IMR-90 (cell line): ENCODE results near the gene PLA2G4A. TPM values are rescaled to one million over a fixed set of nuclear protein-coding genes. Genes with fewer than 3 reads are reported as not detected.

Source experiments
- ATAC-seq: fragments of 200-7000 bp; cut with Tn5 transposase; 2 replicates; pipeline ENCODE4 v1.9.1; 2020; ENCODE audit warnings: low read depth, mild to moderate bottlenecking, moderate library complexity
- BruUV-seq: library from RNA; stranded (reverse); fragments of 400-500 nt; replicated peaks from 2 replicates; lab custom pipeline; 2021; lab: Mats Ljungman, UMichigan
- CTCF ChIA-PET: fragments of 300-600 bp; formaldehyde crosslinking; extraction: SDS; loops from one replicate; lab custom pipeline; 2021; ENCODE audit warnings: antibody characterized with exemption; lab: Yijun Ruan, JAX
- POLR2A ChIA-PET: fragments of 300-600 bp; sonication (Branson Sonifier 250); formaldehyde crosslinking; loops from one replicate; lab custom pipeline; 2022; ENCODE audit warnings: antibody characterized with exemption; ENCODE audit not compliant: unreplicated experiment; lab: Charles Lee
- DNase-seq: peaks from one replicate; pipeline ENCODE4 v3.0.0; 2013
- H2AFZ ChIP-seq: replicated peaks from 2 replicates; pipeline ENCODE3; 2013; ENCODE audit warnings: low read length, mild to moderate bottlenecking; ENCODE audit not compliant: poor library complexity
- H2AK5ac ChIP-seq: 2 replicates; pipeline ENCODE4 v1.6.1; 2013; ENCODE audit warnings: low read depth, low read length, inconsistent platforms
- H2AK9ac ChIP-seq: replicated peaks from 2 replicates; pipeline ENCODE3; 2013; ENCODE audit warnings: mild to moderate bottlenecking, low read depth, low read length, moderate library complexity; ENCODE audit not compliant: poor library complexity
- H2BK120ac ChIP-seq: 2 replicates; pipeline ENCODE4 v1.6.1; 2013; ENCODE audit warnings: low read depth, low read length, inconsistent platforms
- H2BK15ac ChIP-seq: 3 replicates; pipeline ENCODE4 v1.6.1; 2013; ENCODE audit warnings: low read depth, low read length, inconsistent platforms
- H2BK20ac ChIP-seq: 2 replicates; pipeline ENCODE4 v1.6.1; 2013; ENCODE audit warnings: low read depth, mild to moderate bottlenecking, inconsistent platforms, low read length, moderate library complexity
- H2BK5ac ChIP-seq: 2 replicates; pipeline ENCODE4 v1.6.1; 2013; ENCODE audit warnings: mild to moderate bottlenecking, low read depth, low read length, inconsistent platforms; ENCODE audit not compliant: poor library complexity, severe bottlenecking
- H3K14ac ChIP-seq: replicated peaks from 2 replicates; pipeline ENCODE4 v1.6.1; 2013; ENCODE audit warnings: low read depth, low read length, inconsistent platforms
- H3K18ac ChIP-seq: 2 replicates; pipeline ENCODE4 v1.6.1; 2013; ENCODE audit warnings: low read depth, low read length, control low read depth
- H3K23ac ChIP-seq: 2 replicates; pipeline ENCODE4 v1.6.1; 2013; ENCODE audit warnings: low read depth, low read length, inconsistent platforms
- H3K27ac ChIP-seq: 2 replicates; pipeline ENCODE4 v1.5.1; 2013; ENCODE audit warnings: mild to moderate bottlenecking, control low read depth, low read length; ENCODE audit not compliant: insufficient read depth
- H3K27me3 ChIP-seq: 2 replicates; pipeline ENCODE4 v1.6.1; 2013; ENCODE audit warnings: low read length; ENCODE audit not compliant: control insufficient read depth, insufficient read depth
- H3K36me3 ChIP-seq: 2 replicates; pipeline ENCODE4 v1.6.1; 2013; ENCODE audit warnings: low read length, mixed read lengths; ENCODE audit not compliant: control insufficient read depth, insufficient read depth
- H3K4ac ChIP-seq: 2 replicates; pipeline ENCODE4 v1.6.1; 2013; ENCODE audit warnings: low read depth, low read length, inconsistent platforms
- H3K4me1 ChIP-seq: 2 replicates; pipeline ENCODE4 v1.6.1; 2013; ENCODE audit warnings: low read length, mixed read lengths; ENCODE audit not compliant: control insufficient read depth, insufficient read depth
- H3K4me2 ChIP-seq: 2 replicates; pipeline ENCODE4 v1.6.1; 2013; ENCODE audit warnings: low read depth, mild to moderate bottlenecking, control low read depth, low read length, moderate library complexity
- H3K4me3 ChIP-seq: 2 replicates; pipeline ENCODE4 v1.5.1; 2013; ENCODE audit warnings: low read depth, mild to moderate bottlenecking, control low read depth, low read length, moderate library complexity; ENCODE audit not compliant: insufficient read depth
- H3K56ac ChIP-seq: 2 replicates; pipeline ENCODE4 v1.6.1; 2013; ENCODE audit warnings: low read length, inconsistent platforms; ENCODE audit not compliant: insufficient read depth; ENCODE audit errors: extremely low read depth
- H3K79me1 ChIP-seq, 2 experiments: 2 replicates each; pipeline ENCODE4 v1.6.1; 2013; ENCODE audit warnings: low read length in 2 of 2, inconsistent platforms in 1 of 2, low read depth in 1 of 2
- H3K9ac ChIP-seq: 2 replicates; pipeline ENCODE4 v1.6.1; 2013; ENCODE audit warnings: low read depth, low read length, control low read depth
- H3K9me1 ChIP-seq: 2 replicates; pipeline ENCODE4 v1.6.1; 2013; ENCODE audit warnings: low read length, inconsistent platforms; ENCODE audit not compliant: insufficient read depth
- H3K9me3 ChIP-seq: 2 replicates; pipeline ENCODE4 v1.6.1; 2013; ENCODE audit warnings: low read length; ENCODE audit not compliant: control insufficient read depth, insufficient read depth
- H4K20me1 ChIP-seq: 2 replicates; pipeline ENCODE4 v1.6.1; 2013; ENCODE audit warnings: low read length, inconsistent platforms; ENCODE audit not compliant: insufficient read depth
- H4K5ac ChIP-seq: 2 replicates; pipeline ENCODE4 v1.6.1; 2013; ENCODE audit warnings: mild to moderate bottlenecking, low read depth, low read length, control low read depth
- H4K8ac ChIP-seq, 2 experiments: 2 replicates each; pipeline ENCODE4 v1.6.1; 2013; ENCODE audit warnings: low read depth in 2 of 2, low read length in 2 of 2, control low read depth in 1 of 2, inconsistent platforms in 1 of 2
- H4K91ac ChIP-seq: 2 replicates; pipeline ENCODE4 v1.6.1; 2013; ENCODE audit warnings: low read depth, low read length, inconsistent platforms; ENCODE audit not compliant: insufficient read depth
- BHLHE40 ChIP-seq: fragments of 150-350 bp; IDR thresholded peaks from 2 replicates; pipeline ENCODE4 v1.6.1; 2016; ENCODE audit warnings: mild to moderate bottlenecking, low read depth, low read length
- CEBPB ChIP-seq: IDR thresholded peaks from 2 replicates; pipeline ENCODE4 v1.6.1; 2012; ENCODE audit warnings: low read depth, low read length, improper control_type of control experiment
- CHD1 ChIP-seq: IDR thresholded peaks from 2 replicates; pipeline ENCODE4 v1.6.1; 2012; ENCODE audit warnings: low read depth, low read length, improper control_type of control experiment
- CTCF ChIP-seq: conservative IDR thresholded peaks from 2 replicates; pipeline ENCODE4 v1.5.1; 2012; ENCODE audit warnings: mild to moderate bottlenecking, low read depth, low read length, improper control_type of control experiment
- ELK1 ChIP-seq: fragments of 150-350 bp; IDR thresholded peaks from 2 replicates; pipeline ENCODE4 v1.6.1; 2016; ENCODE audit warnings: low read depth, mild to moderate bottlenecking, low read length, moderate library complexity, borderline replicate concordance
- FOS ChIP-seq: fragments of 150-350 bp; IDR thresholded peaks from 2 replicates; pipeline ENCODE4 v1.6.1; 2016; ENCODE audit warnings: low read depth, low read length
- MAFK ChIP-seq: IDR thresholded peaks from 2 replicates; pipeline ENCODE4 v1.6.1; 2012; ENCODE audit warnings: low read depth, low read length, improper control_type of control experiment
- MAZ ChIP-seq: IDR thresholded peaks from 2 replicates; pipeline ENCODE4 v1.6.1; 2012; ENCODE audit warnings: low read depth, mild to moderate bottlenecking, low read length, improper control_type of control experiment, moderate library complexity, borderline replicate concordance
- MXI1 ChIP-seq: IDR thresholded peaks from 2 replicates; pipeline ENCODE4 v1.6.1; 2012; ENCODE audit warnings: low read depth, mild to moderate bottlenecking, low read length, moderate library complexity, borderline replicate concordance
- NFE2L2 ChIP-seq: fragments of 150-350 bp; IDR thresholded peaks from 2 replicates; pipeline ENCODE4 v1.6.1; 2016; ENCODE audit warnings: low read depth, mild to moderate bottlenecking, low read length
- POLR2A ChIP-seq: IDR thresholded peaks from 2 replicates; pipeline ENCODE4 v1.6.1; 2012; ENCODE audit warnings: mild to moderate bottlenecking, low read depth, low read length
- RAD21 ChIP-seq: IDR thresholded peaks from 2 replicates; pipeline ENCODE4 v1.6.1; 2012; ENCODE audit warnings: low read length, improper control_type of control experiment
- RCOR1 ChIP-seq: IDR thresholded peaks from 2 replicates; pipeline ENCODE4 v1.6.1; 2012; ENCODE audit warnings: mild to moderate bottlenecking, low read length, improper control_type of control experiment; ENCODE audit not compliant: insufficient replicate concordance
- RFX5 ChIP-seq: IDR thresholded peaks from 2 replicates; pipeline ENCODE4 v1.8.0; 2012; ENCODE audit warnings: low read depth, mild to moderate bottlenecking, low read length, moderate library complexity
- SMC3 ChIP-seq: fragments of 150-350 bp; IDR thresholded peaks from 2 replicates; pipeline ENCODE4 v1.6.1; 2016; ENCODE audit warnings: low read depth, mild to moderate bottlenecking, antibody characterized with exemption, low read length, moderate library complexity
- USF2 ChIP-seq: fragments of 150-350 bp; IDR thresholded peaks from 2 replicates; pipeline ENCODE4 v1.6.1; 2017; ENCODE audit warnings: mild to moderate bottlenecking, antibody characterized with exemption, low read length, low read depth
- WGBS, 2 experiments: methylation state at CpG; one replicate each; pipeline versions ENCODE4 v1.1.5 to v1.1.7; 2013; ENCODE audit warnings: missing lambda C conversion rate in 2 of 2; ENCODE audit not compliant: insufficient read length in 1 of 2; ENCODE audit errors: extremely low coverage in 2 of 2; 5-methylcytosine and 5-hydroxymethylcytosine counted together
- dilution Hi-C: fragments of 300-500 bp; cut with HindIII; formaldehyde crosslinking; loops from one replicate; pipeline ENCODE4 v1.14.3; 2018; ENCODE audit warnings: low sequenced_read_pairs; ENCODE audit not compliant: unreplicated experiment
- in situ Hi-C: fragments of 300-500 bp; cut with MboI; formaldehyde crosslinking; loops from 3 replicates; pipeline ENCODE4 v1.14.3; 2019; ENCODE audit warnings: low sequenced_read_pairs, inconsistent platforms, mixed read lengths
- intact Hi-C: fragments of 100-400 bp; cut with micrococcal nuclease; formaldehyde crosslinking; loops from 2 replicates; pipeline ENCODE4 v1.10.0; 2022
- polyA plus RNA-seq, 3 experiments: library from polyadenylated mRNA; depleted of rRNA; stranded (reverse); fragments of >200 nt; gene quantifications; 2 replicates each; pipeline ENCODE4 v1.2.3, GENCODE V29; 2012; ENCODE audit warnings: low replicate concordance in 1 of 3
- total RNA-seq: library from RNA; depleted of rRNA; stranded (reverse); fragments of >200 nt; gene quantifications from 2 replicates; pipeline ENCODE4 v1.2.3, GENCODE V29; 2012

The PLA2G4A gene
- total and polyA plus RNA-seq, 2 of the 4 experiments (the other 2 are of a cell fraction) = 1.6 to 3.8 TPM

- dilution Hi-C loops = no loop called here
- H3K9ac ChIP-seq = no peak overlapping the region
- ChIA-PET POLR2A (interaction anchor here (0.5 kb wide), 1 partner anchor 29 kb away, joined by 3 read pairs; no protein-coding TSS in a partner anchor), CTCF (no interaction called here)
- H3K56ac ChIP-seq = no peak overlapping the region
- H3K27ac ChIP-seq = no peak overlapping the region
- H3K23ac ChIP-seq = no peak overlapping the region
- H2BK20ac ChIP-seq = no peak overlapping the region
- H4K5ac ChIP-seq = no peak overlapping the region
- DNase-seq = no peak
- H3K9me3 ChIP-seq = no peaks in the 10 kb centered on the region
- no peak overlapping the region for H2AK5ac ChIP-seq
- no peak overlapping the region for H2AK9ac ChIP-seq
- BruUV-seq = no TSS peak
- H2AFZ ChIP-seq = no peak overlapping the region
- H3K4ac ChIP-seq = no peak overlapping the region
- H3K14ac ChIP-seq = no peak overlapping the region
- TF ChIP-seq MAFK = no peak
- no peak for TF ChIP-seq CHD1
- no peak for TF ChIP-seq RCOR1
- no peak for TF ChIP-seq RFX5
- TF ChIP-seq MXI1 = no peak
- TF ChIP-seq CTCF = no peak
- no peak for TF ChIP-seq RAD21
- no peak for TF ChIP-seq SMC3
- no peak for TF ChIP-seq MAZ
- no peak for TF ChIP-seq ELK1
- no peak for TF ChIP-seq BHLHE40
- no peak for TF ChIP-seq CEBPB
- TF ChIP-seq USF2 = no peak
- TF ChIP-seq FOS = no peak
- TF ChIP-seq POLR2A = no peak
- TF ChIP-seq NFE2L2 = no peak
- H2BK120ac ChIP-seq = no peak overlapping the region
- no peak overlapping the region for H3K4me3 ChIP-seq
- H3K27me3 ChIP-seq = no peaks in the 10 kb centered on the region
- H2BK15ac ChIP-seq = no peak overlapping the region
- no peak for ATAC-seq
- H4K8ac ChIP-seq = no peak overlapping the region
- H3K36me3 ChIP-seq = no peaks in the 10 kb centered on the region
- no peak overlapping the region for H3K18ac ChIP-seq
- intact Hi-C loops = no loop called here
- H3K4me2 ChIP-seq = no peak overlapping the region
- no peaks in the 10 kb centered on the region for H3K9me1 ChIP-seq
- H3K4me1 ChIP-seq = no peaks in the 10 kb centered on the region
- no peak overlapping the region for H2BK5ac ChIP-seq
- no peak overlapping the region for H4K91ac ChIP-seq
- no CpG with 5 or more reads among the region's 2 CpGs for whole genome bisulfite sequencing, 2 experiments
- no peaks in the 10 kb centered on the region for H3K79me1 ChIP-seq
- H4K20me1 ChIP-seq = no peaks in the 10 kb centered on the region
- in situ Hi-C loops = no loop called here
Observed at GRCh38 chr1:186859995-186860394, 31.2 kb downstream of the PLA2G4A start.
